SJSA1 (cell line): ENCODE results near the gene ZNF410. TPM values are rescaled to one million over a fixed set of nuclear protein-coding genes. Genes with fewer than 3 reads are reported as not detected.
"Not testable (repeated sequence)": the region's sequence is repeated elsewhere in the genome, so short reads cannot be mapped to it uniquely, and the experiment has no call there.

ENCODE experiments used
- DNase-seq, 2 experiments: peaks; one replicate each; pipeline ENCODE4 v3.0.0-alpha.2; 2015 to 2020; ENCODE audit warnings: low spot score in 2 of 2, low read depth in 1 of 2
- H3K27ac ChIP-seq: fragments of 250-450 bp; sonication (Bioruptor Pico); 2 replicates; pipeline ENCODE4 v1.5.1; 2020; ENCODE audit warnings: mild to moderate bottlenecking, moderate library complexity
- H3K27me3 ChIP-seq: fragments of 250-450 bp; sonication (Bioruptor Pico); replicated peaks from 2 replicates; pipeline ENCODE4 v1.5.1; 2020; ENCODE audit warnings: mild to moderate bottlenecking, moderate library complexity
- H3K36me3 ChIP-seq: fragments of 250-450 bp; sonication (Bioruptor Pico); 2 replicates; pipeline ENCODE4 v1.5.1; 2020; ENCODE audit warnings: mild to moderate bottlenecking
- H3K4me1 ChIP-seq: fragments of 250-450 bp; sonication (Bioruptor Pico); replicated peaks from 2 replicates; pipeline ENCODE4 v1.6.1; 2021; ENCODE audit warnings: mild to moderate bottlenecking
- H3K4me3 ChIP-seq: fragments of 250-450 bp; sonication (Bioruptor Pico); 2 replicates; pipeline ENCODE4 v1.5.1; 2020; ENCODE audit warnings: mild to moderate bottlenecking
- H3K9me3 ChIP-seq: fragments of 250-450 bp; sonication (Bioruptor Pico); replicated peaks from 2 replicates; pipeline ENCODE4 v1.5.1; 2020; ENCODE audit warnings: mild to moderate bottlenecking
- total RNA-seq: library from RNA; depleted of rRNA; stranded (reverse); fragments of >200 nt; shearing (Covaris generic); gene quantifications from 2 replicates; pipeline ENCODE4 v1.2.3, GENCODE V29; 2014

The ZNF410 gene
- total RNA-seq, 1 experiment from 2014 or later, result 63.1 TPM

- H3K4me3 ChIP-seq, H3K9me3 ChIP-seq, DNase-seq, H3K4me1 ChIP-seq, H3K27ac ChIP-seq, H3K27me3 ChIP-seq: not testable (repeated sequence)
- H3K36me3 ChIP-seq, result peaks cover 78% of the 10 kb centered on the region
Observed at GRCh38 chr14:73894180-73894687, 7.6 kb downstream of the ZNF410 start.

- H3K36me3 ChIP-seq, result peaks cover 89% of the 10 kb centered on the region
- no peak overlapping the region for H3K4me3 ChIP-seq
- no peak for DNase-seq
- H3K27me3 ChIP-seq, result no peaks in the 10 kb centered on the region
- H3K27ac ChIP-seq, result no peak overlapping the region
- no peaks in the 10 kb centered on the region for H3K4me1 ChIP-seq
- no peaks in the 10 kb centered on the region for H3K9me3 ChIP-seq
Observed at GRCh38 chr14:73895939-73896338, 9.3 kb downstream of the ZNF410 start.

- H3K4me3 ChIP-seq, result no peak overlapping the region
- no peak overlapping the region for H3K27ac ChIP-seq
- no peaks in the 10 kb centered on the region for H3K9me3 ChIP-seq
- H3K36me3 ChIP-seq, result peaks cover 88% of the 10 kb centered on the region
- H3K27me3 ChIP-seq, result no peaks in the 10 kb centered on the region
- DNase-seq, result no peak
- no peaks in the 10 kb centered on the region for H3K4me1 ChIP-seq
Observed at GRCh38 chr14:73896521-73896920, 9.9 kb downstream of the ZNF410 start.

- peak in 1 of 2 experiments; percentile 4 for DNase-seq
- no peaks in the 10 kb centered on the region for H3K27me3 ChIP-seq
- no peak overlapping the region for H3K27ac ChIP-seq
Observed at GRCh38 chr14:73903028-73903427, 16.4 kb downstream of the ZNF410 start.

GRCh38 chr14:73909681-73910080 is 23.0 kb downstream of the ZNF410 start:
- Histone ChIP-seq H3K9me3 (no peaks in the 10 kb centered on the region; the same call in 1 of the 2 replicates), H3K36me3 (peaks cover 90% of the 10 kb centered on the region)

More at GRCh38 chr14:73903028-73903427, 16.4 kb downstream of the ZNF410 start:
- peaks cover 10% of the 10 kb centered on the region for H3K4me1 ChIP-seq
- H3K4me3 ChIP-seq, result no peak overlapping the region
- no peaks in the 10 kb centered on the region for H3K9me3 ChIP-seq
- peaks cover 74% of the 10 kb centered on the region for H3K36me3 ChIP-seq

GRCh38 chr14:73913256-73913655 is 26.6 kb downstream of the ZNF410 start:
- Histone ChIP-seq H3K36me3 (peaks cover 76% of the 10 kb centered on the region), H3K9me3 (no peaks in the 10 kb centered on the region; the same call in 1 of the 2 replicates), H3K4me1 (no peaks in the 10 kb centered on the region), H3K27me3 (no peaks in the 10 kb centered on the region), H3K4me3 (no peak overlapping the region), H3K27ac (no peak overlapping the region)
- no peak for DNase-seq

More at GRCh38 chr14:73909681-73910080, 23.0 kb downstream of the ZNF410 start:
- DNase-seq, result no peak
- no peaks in the 10 kb centered on the region for H3K4me1 ChIP-seq
- H3K4me3 ChIP-seq, result no peak overlapping the region
- no peaks in the 10 kb centered on the region for H3K27me3 ChIP-seq
- no peak overlapping the region for H3K27ac ChIP-seq

GRCh38 chr14:73916324-73916723 is 29.7 kb downstream of the ZNF410 start:
- H3K4me3 ChIP-seq, result no peak overlapping the region
- no peaks in the 10 kb centered on the region for H3K4me1 ChIP-seq
- H3K9me3 ChIP-seq, result no peaks in the 10 kb centered on the region; the same call in 1 of the 2 replicates
- no peaks in the 10 kb centered on the region for H3K27me3 ChIP-seq
- DNase-seq, result no peak
- H3K36me3 ChIP-seq, result peaks cover 73% of the 10 kb centered on the region
- H3K27ac ChIP-seq, result no peak overlapping the region

GRCh38 chr14:73919457-73919856 is 32.8 kb downstream of the ZNF410 start:
- not testable (repeated sequence) for DNase-seq, H3K27me3 ChIP-seq
- H3K36me3 ChIP-seq, result peaks cover 73% of the 10 kb centered on the region

GRCh38 chr14:73924337-73924736 is 37.7 kb downstream of the ZNF410 start:
- Histone ChIP-seq H3K36me3 (peaks cover 81% of the 10 kb centered on the region), H3K4me1 (no peaks in the 10 kb centered on the region), H3K27ac (no peak overlapping the region), H3K4me3 (no peak overlapping the region), H3K9me3 (no peaks in the 10 kb centered on the region), H3K27me3 (no peaks in the 10 kb centered on the region)
- no peak for DNase-seq

More at GRCh38 chr14:73919457-73919856, 32.8 kb downstream of the ZNF410 start:
- not testable (repeated sequence) for H3K9me3 ChIP-seq, H3K4me1 ChIP-seq, H3K27ac ChIP-seq, H3K4me3 ChIP-seq

- Histone ChIP-seq H3K36me3 (peaks cover 48% of the 10 kb centered on the region), H3K4me1 (no peaks in the 10 kb centered on the region), H3K27ac (no peak overlapping the region), H3K9me3 (no peaks in the 10 kb centered on the region), H3K4me3 (no peak overlapping the region), H3K27me3 (no peaks in the 10 kb centered on the region)
- no peak for DNase-seq
Observed at GRCh38 chr14:73935666-73936065, 49.0 kb downstream of the ZNF410 start.

- no peaks in the 10 kb centered on the region for H3K4me1 ChIP-seq
- no peak overlapping the region for H3K4me3 ChIP-seq
- H3K9me3 ChIP-seq, result no peaks in the 10 kb centered on the region
- no peak for DNase-seq
- H3K36me3 ChIP-seq, result peaks cover 41% of the 10 kb centered on the region
- no peaks in the 10 kb centered on the region for H3K27me3 ChIP-seq
- no peak overlapping the region for H3K27ac ChIP-seq
Observed at GRCh38 chr14:73936548-73936947, 49.9 kb downstream of the ZNF410 start.

- Histone ChIP-seq H3K27me3 (no peaks in the 10 kb centered on the region), H3K4me1 (no peaks in the 10 kb centered on the region), H3K4me3 (no peak overlapping the region), H3K9me3 (no peaks in the 10 kb centered on the region), H3K27ac (no peak overlapping the region), H3K36me3 (peaks cover 36% of the 10 kb centered on the region)
- no peak for DNase-seq
Observed at GRCh38 chr14:73937012-73937411, 50.4 kb downstream of the ZNF410 start.

GRCh38 chr14:73942180-73942579 is 55.5 kb downstream of the ZNF410 start:
- Histone ChIP-seq H3K27ac (no peak overlapping the region), H3K36me3 (peaks cover 7% of the 10 kb centered on the region; the same call in 1 of the 2 replicates), H3K9me3 (no peaks in the 10 kb centered on the region), H3K4me3 (no peak overlapping the region), H3K4me1 (no peaks in the 10 kb centered on the region), H3K27me3 (no peaks in the 10 kb centered on the region)
- no peak for DNase-seq

- Histone ChIP-seq H3K27ac (no peak overlapping the region), H3K4me1 (no peaks in the 10 kb centered on the region), H3K27me3 (no peaks in the 10 kb centered on the region), H3K9me3 (no peaks in the 10 kb centered on the region), H3K36me3 (peaks cover 7% of the 10 kb centered on the region; the same call in 1 of the 2 replicates), H3K4me3 (no peak overlapping the region)
- no peak for DNase-seq
Observed at GRCh38 chr14:73943083-73943482, 56.4 kb downstream of the ZNF410 start.
